SU-DHL-6 (cell line): ENCODE results near the gene PCDHGA6.
"Not testable (repeated sequence)": the region's sequence is repeated elsewhere in the genome, so short reads cannot be mapped to it uniquely, and the experiment has no call there.

Experiments
- H2AFZ ChIP-seq: fragments of 200-600 bp; sonication (generic); 2 replicates; pipeline ENCODE4 v1.6.1; 2014; ENCODE audit warnings: low read depth, mild to moderate bottlenecking, moderate library complexity, mixed read lengths, antibody characterized with exemption, low read length; ENCODE audit not compliant: severe bottlenecking
- H3F3A ChIP-seq: fragments of 200-600 bp; shearing (Covaris generic); 2 replicates; pipeline ENCODE4 v1.6.0; 2016; ENCODE audit warnings: antibody characterized with exemption, mild to moderate bottlenecking; ENCODE audit not compliant: insufficient read depth
- H3K27ac ChIP-seq: fragments of 200-600 bp; sonication (generic); 2 replicates; pipeline ENCODE4 v1.5.1; 2016; ENCODE audit warnings: low read depth, mild to moderate bottlenecking, low read length, moderate library complexity, mixed read lengths
- H3K27me3 ChIP-seq: fragments of 200-600 bp; sonication (generic), shearing (Covaris generic); 2 replicates; pipeline ENCODE4 v1.6.0; 2014; ENCODE audit warnings: mild to moderate bottlenecking, low read length
- H3K36me3 ChIP-seq: fragments of 200-600 bp; sonication (generic); 2 replicates; pipeline ENCODE4 v1.6.1; 2014; ENCODE audit warnings: mild to moderate bottlenecking, low read length, mixed read lengths
- H3K4me2 ChIP-seq: fragments of 300-600, 200-600 bp; shearing (Covaris generic), sonication (generic); 2 replicates; pipeline ENCODE4 v1.6.0; 2014; ENCODE audit warnings: low read length, low read depth, mild to moderate bottlenecking; ENCODE audit not compliant: poor library complexity, severe bottlenecking
- H3K4me3 ChIP-seq: fragments of 200-600 bp; sonication (generic); 2 replicates; pipeline ENCODE4 v1.5.1; 2014; ENCODE audit warnings: antibody characterized with exemption, low read length, mild to moderate bottlenecking, mixed read lengths; ENCODE audit not compliant: insufficient read depth, poor library complexity, severe bottlenecking
- H3K79me2 ChIP-seq: fragments of 200-600 bp; sonication (generic); 2 replicates; pipeline ENCODE4 v1.6.1; 2014; ENCODE audit warnings: mild to moderate bottlenecking, low read length, moderate library complexity; ENCODE audit not compliant: insufficient read depth
- H3K9ac ChIP-seq: fragments of 200-600 bp; sonication (generic); 2 replicates; pipeline ENCODE4 v1.7.0; 2014; ENCODE audit warnings: mild to moderate bottlenecking, low read length
- H3K9me2 ChIP-seq: fragments of 200-600 bp; sonication (generic); replicated peaks from 2 replicates; pipeline ENCODE4 v1.6.1; 2014; ENCODE audit warnings: low read length; ENCODE audit not compliant: insufficient read depth
- H3K9me3 ChIP-seq: fragments of 200-600 bp; sonication (generic); 2 replicates; pipeline ENCODE4 v1.6.1; 2014; ENCODE audit warnings: low read length, mixed read lengths; ENCODE audit not compliant: insufficient read depth
- H4K20me1 ChIP-seq: fragments of 200-600 bp; sonication (generic); 2 replicates; pipeline ENCODE4 v1.6.1; 2014; ENCODE audit warnings: low read depth, mild to moderate bottlenecking, antibody characterized with exemption, low read length, moderate library complexity, mixed read lengths
- EZH2phosphoT487 ChIP-seq: fragments of 200-600 bp; sonication (generic), shearing (Covaris generic); conservative IDR thresholded peaks from 2 replicates; pipeline ENCODE4 v1.6.1; 2018; ENCODE audit warnings: mild to moderate bottlenecking, antibody characterized with exemption, low read length, moderate library complexity, mixed read lengths
- TF ChIP-seq, protein P1 (sequence below): fragments of 200-600 bp; sonication (generic); IDR thresholded peaks from one replicate; pipeline ENCODE4 v1.5.1; 2017; ENCODE audit warnings: antibody characterized with exemption, mild to moderate bottlenecking, low read length, moderate library complexity; ENCODE audit not compliant: insufficient read depth, poor library complexity, severe bottlenecking

The PCDHGA6 gene

DNA sequence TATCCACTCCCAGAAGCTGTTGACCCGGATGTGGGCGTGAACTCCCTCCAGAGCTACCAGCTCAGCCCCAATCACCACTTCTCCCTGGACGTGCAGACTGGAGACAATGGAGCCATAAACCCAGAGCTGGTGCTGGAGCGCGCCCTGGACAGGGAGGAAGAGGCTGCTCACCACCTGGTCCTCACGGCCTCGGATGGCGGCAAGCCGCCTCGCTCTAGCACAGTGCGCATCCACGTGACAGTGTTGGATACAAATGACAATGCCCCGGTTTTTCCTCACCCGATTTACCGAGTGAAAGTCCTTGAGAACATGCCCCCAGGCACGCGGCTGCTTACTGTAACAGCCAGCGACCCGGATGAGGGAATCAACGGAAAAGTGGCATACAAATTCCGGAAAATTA lies 19.6 kb downstream of the PCDHGA6 start:
- Histone ChIP-seq H3F3A (no peaks in the 10 kb centered on the region; the same call in none of the 2 replicates), H3K27me3 (no peaks in the 10 kb centered on the region), H3K9me2 (no peaks in the 10 kb centered on the region), H3K9me3 (no peaks in the 10 kb centered on the region; the same call in 1 of the 2 replicates), H3K27ac (no peak overlapping the region), H3K9ac (no peak overlapping the region), H3K36me3 (no peaks in the 10 kb centered on the region), H3K4me3 (no peak overlapping the region), H4K20me1 (no peaks in the 10 kb centered on the region), H2AFZ (no peak overlapping the region), H3K79me2 (no peaks in the 10 kb centered on the region), H3K4me2 (no peak overlapping the region)
- TF ChIP-seq, protein P1, sequence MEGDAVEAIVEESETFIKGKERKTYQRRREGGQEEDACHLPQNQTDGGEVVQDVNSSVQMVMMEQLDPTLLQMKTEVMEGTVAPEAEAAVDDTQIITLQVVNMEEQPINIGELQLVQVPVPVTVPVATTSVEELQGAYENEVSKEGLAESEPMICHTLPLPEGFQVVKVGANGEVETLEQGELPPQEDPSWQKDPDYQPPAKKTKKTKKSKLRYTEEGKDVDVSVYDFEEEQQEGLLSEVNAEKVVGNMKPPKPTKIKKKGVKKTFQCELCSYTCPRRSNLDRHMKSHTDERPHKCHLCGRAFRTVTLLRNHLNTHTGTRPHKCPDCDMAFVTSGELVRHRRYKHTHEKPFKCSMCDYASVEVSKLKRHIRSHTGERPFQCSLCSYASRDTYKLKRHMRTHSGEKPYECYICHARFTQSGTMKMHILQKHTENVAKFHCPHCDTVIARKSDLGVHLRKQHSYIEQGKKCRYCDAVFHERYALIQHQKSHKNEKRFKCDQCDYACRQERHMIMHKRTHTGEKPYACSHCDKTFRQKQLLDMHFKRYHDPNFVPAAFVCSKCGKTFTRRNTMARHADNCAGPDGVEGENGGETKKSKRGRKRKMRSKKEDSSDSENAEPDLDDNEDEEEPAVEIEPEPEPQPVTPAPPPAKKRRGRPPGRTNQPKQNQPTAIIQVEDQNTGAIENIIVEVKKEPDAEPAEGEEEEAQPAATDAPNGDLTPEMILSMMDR: no peak
- no peak for TF ChIP-seq EZH2phosphoT487

DNA sequence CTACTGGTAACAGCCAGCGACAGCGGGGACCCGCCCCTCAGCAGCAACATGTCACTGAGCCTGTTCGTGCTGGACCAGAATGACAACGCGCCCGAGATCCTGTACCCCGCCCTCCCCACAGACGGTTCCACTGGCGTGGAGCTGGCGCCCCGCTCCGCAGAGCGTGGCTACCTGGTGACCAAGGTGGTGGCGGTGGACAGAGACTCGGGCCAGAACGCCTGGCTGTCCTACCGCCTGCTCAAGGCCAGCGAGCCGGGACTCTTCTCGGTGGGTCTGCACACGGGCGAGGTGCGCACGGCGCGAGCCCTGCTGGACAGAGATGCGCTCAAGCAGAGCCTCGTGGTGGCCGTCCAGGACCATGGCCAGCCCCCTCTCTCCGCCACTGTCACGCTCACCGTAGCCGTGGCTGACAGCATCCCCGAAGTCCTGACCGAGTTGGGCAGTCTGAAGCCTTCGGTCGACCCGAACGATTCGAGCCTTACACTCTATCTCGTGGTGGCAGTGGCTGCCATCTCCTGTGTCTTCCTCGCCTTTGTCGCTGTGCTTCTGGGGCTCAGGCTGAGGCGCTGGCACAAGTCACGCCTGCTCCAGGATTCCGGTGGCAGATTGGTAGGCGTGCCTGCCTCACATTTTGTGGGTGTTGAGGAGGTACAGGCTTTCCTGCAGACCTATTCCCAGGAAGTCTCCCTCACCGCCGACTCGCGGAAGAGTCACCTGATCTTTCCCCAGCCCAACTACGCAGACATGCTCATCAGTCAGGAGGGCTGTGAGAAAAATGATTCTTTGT lies 20.9 kb downstream of the PCDHGA6 start:
- not testable (repeated sequence) for H3K79me2 ChIP-seq, H3K27me3 ChIP-seq, H2AFZ ChIP-seq, H4K20me1 ChIP-seq, H3K9me2 ChIP-seq, H3K36me3 ChIP-seq, H3K4me2 ChIP-seq, H3K27ac ChIP-seq, H3K9ac ChIP-seq, H3K4me3 ChIP-seq, H3F3A ChIP-seq
- peaks cover 12% of the 10 kb centered on the region; the same call in 1 of the 2 replicates for H3K9me3 ChIP-seq

DNA sequence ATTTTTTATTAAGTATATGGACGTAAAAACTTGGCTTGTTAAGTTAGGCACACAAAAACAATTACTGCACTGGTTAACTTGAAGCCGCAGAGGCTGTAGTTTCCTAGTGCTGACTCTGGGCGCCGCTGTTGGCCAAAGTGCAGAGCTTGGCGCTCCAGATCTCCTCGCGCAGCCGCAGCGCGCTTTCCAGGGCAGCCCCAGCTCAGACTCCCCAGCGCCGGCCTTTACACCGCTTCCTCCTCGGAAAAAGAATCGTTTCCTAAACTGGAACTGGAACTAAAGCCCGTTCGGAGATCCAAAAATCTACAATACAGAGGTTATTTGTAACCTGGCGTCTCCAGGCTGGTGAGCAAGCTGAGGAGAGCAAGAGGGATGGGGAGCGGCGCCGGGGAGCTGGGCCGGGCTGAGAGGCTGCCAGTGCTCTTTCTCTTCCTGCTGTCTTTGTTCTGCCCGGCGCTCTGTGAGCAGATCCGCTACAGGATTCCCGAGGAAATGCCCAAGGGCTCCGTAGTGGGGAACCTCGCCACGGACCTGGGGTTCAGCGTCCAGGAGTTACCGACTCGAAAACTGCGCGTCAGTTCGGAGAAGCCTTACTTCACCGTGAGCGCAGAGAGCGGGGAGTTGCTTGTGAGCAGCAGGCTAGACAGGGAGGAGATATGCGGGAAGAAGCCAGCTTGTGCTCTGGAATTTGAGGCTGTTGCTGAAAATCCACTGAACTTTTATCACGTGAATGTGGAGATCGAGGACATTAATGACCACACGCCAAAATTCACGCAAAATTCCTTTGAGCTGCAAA lies 24.3 kb downstream of the PCDHGA6 start, which contains the start of gene PCDHGB5:
PCDHGB5 (plus strand) TSS at position 192 of the 796 bp plus-strand sequence; CDS start at position 373, 181 bp downstream.
- H4K20me1 ChIP-seq, H3K79me2 ChIP-seq, H3K27me3 ChIP-seq, H3K27ac ChIP-seq, H3F3A ChIP-seq, H3K9me2 ChIP-seq, H3K9ac ChIP-seq, H2AFZ ChIP-seq: not testable (repeated sequence)
- Histone ChIP-seq H3K9me3 (peaks cover 21% of the 10 kb centered on the region; the same call in 1 of the 2 replicates), H3K4me3 (peak within 1 kb of the TSS; percentile 35), H3K36me3 (peaks cover 10% of the 10 kb centered on the region; the same call in 1 of the 2 replicates), H3K4me2 (peak within 1 kb of the TSS; percentile 26)
- TF ChIP-seq, protein P1: peak; percentile 13
